GM12801 (cell line): ENCODE data around the gene AREL1.

Experiments used
- TF ChIP-seq, protein P1 (sequence below): IDR thresholded peaks from one replicate; pipeline ENCODE4 v1.5.1; 2011; ENCODE audit warnings: control low read depth; ENCODE audit not compliant: insufficient read length; ENCODE audit errors: extremely low read depth

AREL1 gene, protein sequence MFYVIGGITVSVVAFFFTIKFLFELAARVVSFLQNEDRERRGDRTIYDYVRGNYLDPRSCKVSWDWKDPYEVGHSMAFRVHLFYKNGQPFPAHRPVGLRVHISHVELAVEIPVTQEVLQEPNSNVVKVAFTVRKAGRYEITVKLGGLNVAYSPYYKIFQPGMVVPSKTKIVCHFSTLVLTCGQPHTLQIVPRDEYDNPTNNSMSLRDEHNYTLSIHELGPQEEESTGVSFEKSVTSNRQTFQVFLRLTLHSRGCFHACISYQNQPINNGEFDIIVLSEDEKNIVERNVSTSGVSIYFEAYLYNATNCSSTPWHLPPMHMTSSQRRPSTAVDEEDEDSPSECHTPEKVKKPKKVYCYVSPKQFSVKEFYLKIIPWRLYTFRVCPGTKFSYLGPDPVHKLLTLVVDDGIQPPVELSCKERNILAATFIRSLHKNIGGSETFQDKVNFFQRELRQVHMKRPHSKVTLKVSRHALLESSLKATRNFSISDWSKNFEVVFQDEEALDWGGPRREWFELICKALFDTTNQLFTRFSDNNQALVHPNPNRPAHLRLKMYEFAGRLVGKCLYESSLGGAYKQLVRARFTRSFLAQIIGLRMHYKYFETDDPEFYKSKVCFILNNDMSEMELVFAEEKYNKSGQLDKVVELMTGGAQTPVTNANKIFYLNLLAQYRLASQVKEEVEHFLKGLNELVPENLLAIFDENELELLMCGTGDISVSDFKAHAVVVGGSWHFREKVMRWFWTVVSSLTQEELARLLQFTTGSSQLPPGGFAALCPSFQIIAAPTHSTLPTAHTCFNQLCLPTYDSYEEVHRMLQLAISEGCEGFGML

GRCh38 chr14:74712499-74713394, at the start of gene AREL1, which contains the start of gene FCF1:
TSS of gene AREL1 (minus strand) at chr14:74713080. CDS start at chr14:74685615, 27,465 bp downstream.
TSS of gene FCF1 (plus strand) at chr14:74713144. CDS start at chr14:74713198, 54 bp downstream.
- TF ChIP-seq, protein P1, sequence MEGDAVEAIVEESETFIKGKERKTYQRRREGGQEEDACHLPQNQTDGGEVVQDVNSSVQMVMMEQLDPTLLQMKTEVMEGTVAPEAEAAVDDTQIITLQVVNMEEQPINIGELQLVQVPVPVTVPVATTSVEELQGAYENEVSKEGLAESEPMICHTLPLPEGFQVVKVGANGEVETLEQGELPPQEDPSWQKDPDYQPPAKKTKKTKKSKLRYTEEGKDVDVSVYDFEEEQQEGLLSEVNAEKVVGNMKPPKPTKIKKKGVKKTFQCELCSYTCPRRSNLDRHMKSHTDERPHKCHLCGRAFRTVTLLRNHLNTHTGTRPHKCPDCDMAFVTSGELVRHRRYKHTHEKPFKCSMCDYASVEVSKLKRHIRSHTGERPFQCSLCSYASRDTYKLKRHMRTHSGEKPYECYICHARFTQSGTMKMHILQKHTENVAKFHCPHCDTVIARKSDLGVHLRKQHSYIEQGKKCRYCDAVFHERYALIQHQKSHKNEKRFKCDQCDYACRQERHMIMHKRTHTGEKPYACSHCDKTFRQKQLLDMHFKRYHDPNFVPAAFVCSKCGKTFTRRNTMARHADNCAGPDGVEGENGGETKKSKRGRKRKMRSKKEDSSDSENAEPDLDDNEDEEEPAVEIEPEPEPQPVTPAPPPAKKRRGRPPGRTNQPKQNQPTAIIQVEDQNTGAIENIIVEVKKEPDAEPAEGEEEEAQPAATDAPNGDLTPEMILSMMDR, result no peak

- TF ChIP-seq, protein P1, result no peak
Measured at GRCh38 chr14:74756326-74756725, 43.4 kb upstream of the AREL1 start.

DNA sequence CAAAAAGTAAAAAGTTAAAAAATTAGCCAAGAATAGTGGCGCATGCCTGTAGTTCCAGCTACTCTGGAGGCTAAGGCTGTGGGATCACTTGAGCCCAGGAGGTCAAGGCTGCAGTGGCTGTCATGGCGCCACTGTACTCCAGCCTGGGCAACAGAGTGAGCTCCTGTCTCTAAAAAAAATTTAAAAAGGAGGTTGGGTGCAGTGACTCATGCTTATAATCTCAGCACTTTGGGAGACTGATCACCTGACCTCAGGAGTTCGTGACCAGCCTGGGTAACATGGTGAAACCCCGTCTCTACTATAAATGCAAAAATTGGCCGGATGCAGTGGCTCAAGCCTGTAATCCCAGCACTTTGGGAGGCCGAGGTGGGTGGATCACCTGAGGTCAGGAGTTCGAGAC, 42.0 kb upstream of the AREL1 start:
- TF ChIP-seq, protein P1, result no peak

DNA sequence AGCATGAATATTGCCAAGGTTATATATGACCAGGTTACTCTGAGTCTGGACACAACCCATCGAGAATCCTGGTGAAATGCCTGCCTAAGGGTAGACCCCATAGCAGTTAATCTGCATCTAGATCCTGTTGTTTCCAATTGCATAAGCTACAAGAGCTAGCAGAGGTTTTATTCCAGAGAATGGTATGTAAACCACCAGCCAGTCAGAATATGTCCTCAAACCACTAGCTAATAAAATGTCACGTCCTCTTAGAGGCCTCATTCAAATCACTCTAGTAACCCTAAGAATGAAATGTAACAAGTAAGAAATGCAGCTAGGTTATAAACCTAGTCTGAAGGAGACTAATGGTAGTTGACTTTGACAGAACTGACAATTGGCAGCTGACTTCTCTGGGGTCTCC, 41.3 kb upstream of the AREL1 start:
- TF ChIP-seq, protein P1, result no peak

DNA sequence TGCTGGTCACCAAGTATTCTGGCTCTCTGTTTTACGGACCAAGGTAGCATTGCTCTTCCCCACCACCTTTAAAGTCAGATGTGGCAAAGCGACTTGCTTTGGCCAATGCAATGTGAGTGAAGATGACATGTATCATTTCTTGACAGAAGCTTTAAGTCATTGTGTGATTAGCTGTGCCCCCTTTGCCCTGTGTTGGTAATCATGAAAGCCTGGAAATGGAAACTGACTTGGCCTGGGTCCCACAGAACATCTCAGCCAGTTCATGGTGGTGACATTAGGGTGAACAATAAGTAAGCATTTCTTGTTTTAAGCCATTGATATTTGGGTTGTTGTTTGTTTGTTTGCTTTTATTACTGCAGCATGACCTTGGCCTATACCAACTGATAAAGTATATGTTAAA, 34.4 kb upstream of the AREL1 start:
- TF ChIP-seq, protein P1, result no peak

DNA sequence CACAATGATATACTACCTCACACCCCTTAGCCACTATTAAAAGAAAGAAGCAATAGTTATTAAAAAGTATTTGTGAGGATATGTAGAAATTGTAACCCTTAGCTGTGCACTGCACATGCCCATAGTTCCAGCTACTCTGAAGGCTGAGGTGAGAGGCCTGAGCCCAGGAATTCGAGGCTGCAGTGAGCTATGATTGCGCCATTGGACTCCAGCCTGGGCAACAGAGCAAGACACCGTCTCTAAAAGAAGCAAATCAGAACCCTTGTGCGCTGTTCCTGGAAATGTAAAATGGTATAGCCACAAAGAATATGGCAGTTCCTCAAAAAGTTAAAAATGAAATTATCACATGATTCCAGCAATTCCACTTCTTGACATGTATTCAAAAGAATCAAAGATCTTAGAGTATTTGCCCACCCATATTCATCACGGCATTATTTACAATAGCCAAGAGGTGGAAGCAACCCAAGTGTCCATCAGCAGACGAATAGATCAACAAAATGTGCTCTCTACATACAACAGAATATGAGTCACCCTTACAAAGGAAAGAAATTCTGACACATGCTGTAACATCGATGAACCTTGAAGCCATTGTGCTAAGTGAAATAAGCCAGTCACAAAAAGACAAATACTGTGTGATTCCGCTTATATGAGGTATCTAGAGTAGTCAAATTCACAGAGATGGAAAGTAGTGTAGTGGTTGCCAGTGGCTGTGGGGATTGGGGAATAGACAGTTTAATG, 26.6 kb upstream of the AREL1 start:
- TF ChIP-seq, protein P1, result no peak
